Medulla oblongata (tissue), 1 donor: ENCODE data around the gene HSPB3.
"Not testable (repeated sequence)": the region's sequence is repeated elsewhere in the genome, so short reads cannot be mapped to it uniquely, and the experiment has no call there.

Source experiments
- DNase-seq: peaks from one replicate; pipeline ENCODE4 v3.0.0-alpha.2; 2015; ENCODE audit errors: extremely low spot score

HSPB3 gene

DNA sequence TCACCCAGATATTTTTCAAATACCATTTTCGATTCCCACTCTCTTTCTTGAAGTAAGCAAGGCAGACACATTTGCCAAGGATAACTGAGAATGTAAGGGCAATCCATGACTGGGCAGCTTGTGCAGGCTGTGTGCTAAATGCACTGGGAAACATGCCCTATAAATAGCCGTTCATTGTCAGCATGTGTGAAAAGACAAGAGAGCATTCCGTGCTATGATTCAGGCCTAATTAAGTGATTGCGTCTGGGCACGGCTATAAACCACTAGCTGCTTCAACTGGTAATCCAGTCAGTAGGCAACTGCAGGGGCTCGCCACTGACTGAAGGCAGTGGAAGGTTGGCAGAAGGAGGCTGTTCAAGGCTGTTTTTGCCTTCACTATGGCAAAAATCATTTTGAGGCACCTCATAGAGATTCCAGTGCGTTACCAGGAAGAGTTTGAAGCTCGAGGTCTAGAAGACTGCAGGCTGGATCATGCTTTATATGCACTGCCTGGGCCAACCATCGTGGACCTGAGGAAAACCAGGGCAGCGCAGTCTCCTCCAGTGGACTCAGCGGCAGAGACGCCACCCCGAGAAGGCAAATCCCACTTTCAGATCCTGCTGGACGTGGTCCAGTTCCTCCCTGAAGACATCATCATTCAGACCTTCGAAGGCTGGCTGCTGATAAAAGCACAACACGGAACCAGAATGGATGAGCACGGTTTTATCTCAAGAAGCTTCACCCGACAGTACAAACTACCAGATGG is at the start of gene HSPB3:
HSPB3 (plus strand) TSS at position 287 of the 745 bp plus-strand sequence; CDS start at position 378, 91 bp downstream.
- DNase-seq, result no peak

DNA sequence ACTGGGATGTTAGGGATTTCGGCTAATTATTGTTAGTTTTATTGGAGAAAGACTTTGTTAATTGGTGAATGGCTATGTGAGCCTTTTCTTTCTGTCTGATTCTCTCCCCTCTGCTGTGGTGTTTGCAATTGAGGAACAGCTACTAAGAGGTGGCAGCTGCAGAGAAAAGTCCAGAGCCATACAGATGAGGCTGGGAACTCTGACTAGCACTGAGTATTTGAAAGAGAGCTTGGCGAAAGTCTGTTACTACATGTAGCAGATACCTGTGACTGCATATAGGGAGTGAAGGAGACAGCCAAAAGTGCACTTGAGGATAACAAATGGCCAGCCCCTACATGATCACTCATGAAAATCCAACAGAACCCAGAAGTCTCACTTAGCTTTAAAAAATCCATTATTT is 44.3 kb upstream of the HSPB3 start:
- DNase-seq, result no peak

GRCh38 chr5:54412913-54413312 is 42.6 kb upstream of the HSPB3 start:
- no peak for DNase-seq

- no peak for DNase-seq
These were observed 40.4 kb upstream of the HSPB3 start for GRCh38 chr5:54415147-54415546.

- DNase-seq, result no peak
These were observed 39.5 kb upstream of the HSPB3 start for GRCh38 chr5:54415896-54416601.

- DNase-seq, result peak; percentile 70
These were observed 35.7 kb upstream of the HSPB3 start for GRCh38 chr5:54419573-54420423.

- DNase-seq, result not testable (repeated sequence)
These were observed 35.0 kb upstream of the HSPB3 start for GRCh38 chr5:54420511-54420910.

DNA sequence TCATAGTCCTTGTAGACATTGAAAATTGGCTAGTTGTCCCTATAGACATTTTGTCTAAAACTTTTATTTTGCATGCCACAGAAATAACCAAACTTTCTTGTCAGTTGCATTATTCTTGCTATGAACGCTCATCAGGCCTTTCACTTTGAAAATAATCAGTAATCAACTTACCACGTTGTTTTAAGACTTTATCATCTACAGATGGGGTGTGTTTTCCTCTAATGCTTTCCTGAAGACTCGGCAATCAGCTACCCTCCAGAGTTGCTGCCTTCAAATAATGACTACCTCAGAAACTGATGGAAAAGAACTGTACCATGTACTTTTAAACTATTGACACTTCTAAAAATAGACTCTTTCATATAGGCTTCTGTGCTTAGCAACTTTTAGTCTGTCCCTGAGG is 33.5 kb upstream of the HSPB3 start:
- no peak for DNase-seq

DNA sequence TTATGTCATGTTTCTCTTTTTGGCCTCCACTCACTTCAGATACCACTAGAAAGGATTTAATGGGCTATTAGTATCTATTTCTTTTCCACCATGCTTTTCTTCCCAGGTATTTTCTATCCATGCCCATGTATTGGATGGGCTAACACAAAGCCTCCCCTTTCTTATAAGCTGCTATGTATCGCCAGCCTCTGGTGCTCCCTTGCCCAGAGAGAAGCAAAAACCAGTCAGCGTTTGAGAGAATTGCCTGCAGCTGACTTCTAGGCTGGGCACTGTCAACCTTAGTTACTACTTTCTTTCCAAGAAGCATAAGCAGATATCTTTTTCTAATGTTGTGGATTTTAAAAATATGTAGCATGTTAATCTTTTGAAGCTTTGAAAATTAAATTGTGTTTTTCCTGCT is 30.2 kb upstream of the HSPB3 start:
- no peak for DNase-seq

DNA sequence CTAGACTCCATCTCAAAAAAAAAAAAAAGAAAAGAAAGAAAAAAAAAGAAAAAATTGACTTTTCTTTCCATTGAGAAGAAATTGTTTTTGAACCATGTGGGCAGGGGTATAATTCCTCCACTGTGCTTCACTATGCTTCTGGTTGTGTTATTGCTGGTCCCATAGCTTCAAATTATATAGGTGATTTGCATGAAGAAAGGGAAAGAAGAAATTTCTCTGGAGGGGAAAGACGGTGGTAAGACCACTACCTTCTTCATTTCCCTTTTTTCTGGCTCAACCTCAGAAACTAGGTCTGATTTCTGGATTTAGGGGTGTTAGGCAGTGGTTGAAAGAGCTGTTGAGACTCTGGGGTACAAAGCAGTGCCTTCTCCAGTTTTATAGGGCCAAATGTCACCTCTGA is 29.3 kb upstream of the HSPB3 start:
- no peak for DNase-seq

DNA sequence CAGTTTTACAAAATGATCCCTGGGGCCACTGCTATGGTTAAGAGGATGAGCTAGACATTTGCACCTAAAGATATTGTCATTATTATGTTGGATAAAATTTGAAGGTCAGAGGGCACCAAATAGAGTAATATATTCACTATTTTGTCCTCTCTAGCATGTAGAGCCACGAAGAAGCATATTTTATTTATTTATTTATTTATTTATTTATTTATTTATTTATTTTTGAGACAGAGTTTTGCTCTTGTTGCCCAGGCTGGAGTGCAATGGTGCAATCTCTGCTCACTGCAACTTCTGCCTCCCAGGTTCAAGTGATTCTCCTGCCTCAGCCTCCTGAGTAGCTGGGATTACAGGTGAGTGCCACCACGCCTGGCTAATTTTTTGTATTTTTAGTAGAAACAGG is 20.8 kb upstream of the HSPB3 start:
- not testable (repeated sequence) for DNase-seq

DNA sequence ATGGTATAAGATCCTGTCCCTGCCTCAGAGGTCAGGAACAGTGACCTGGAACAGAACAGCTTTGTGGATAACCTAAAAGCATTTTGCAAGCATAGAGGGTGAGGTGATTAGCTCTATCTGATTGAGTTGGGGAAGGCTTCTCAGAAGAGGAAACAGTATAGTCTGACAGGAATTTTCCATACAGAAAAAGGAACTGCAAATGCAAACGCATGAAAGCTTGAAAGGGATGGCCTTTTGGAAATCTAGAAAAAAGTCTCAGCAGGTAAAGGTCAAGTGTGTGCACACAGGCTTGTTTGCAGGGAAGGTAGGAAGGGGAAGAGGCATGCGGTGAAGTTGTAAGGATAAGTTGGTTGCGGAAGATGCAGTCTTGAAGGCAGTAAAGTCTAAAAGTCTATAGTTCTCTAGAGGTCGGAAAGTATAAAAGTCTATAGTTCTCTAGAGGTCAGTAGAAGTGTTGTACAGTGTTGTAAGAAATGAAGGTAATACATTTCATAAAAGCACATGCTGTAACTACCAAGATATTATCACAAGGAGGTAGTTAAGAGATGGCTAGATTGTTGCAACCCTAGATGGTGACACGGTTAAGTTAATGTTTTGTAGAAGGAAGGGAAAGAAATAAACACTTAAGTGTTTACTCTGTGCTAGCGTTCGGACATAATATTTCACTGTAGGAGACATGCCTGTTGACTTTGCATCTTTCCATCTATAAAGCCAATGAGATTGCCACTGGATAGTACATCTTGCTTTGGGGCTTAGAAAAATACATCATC is 16.7 kb upstream of the HSPB3 start:
- DNase-seq, result peak; percentile 46

DNA sequence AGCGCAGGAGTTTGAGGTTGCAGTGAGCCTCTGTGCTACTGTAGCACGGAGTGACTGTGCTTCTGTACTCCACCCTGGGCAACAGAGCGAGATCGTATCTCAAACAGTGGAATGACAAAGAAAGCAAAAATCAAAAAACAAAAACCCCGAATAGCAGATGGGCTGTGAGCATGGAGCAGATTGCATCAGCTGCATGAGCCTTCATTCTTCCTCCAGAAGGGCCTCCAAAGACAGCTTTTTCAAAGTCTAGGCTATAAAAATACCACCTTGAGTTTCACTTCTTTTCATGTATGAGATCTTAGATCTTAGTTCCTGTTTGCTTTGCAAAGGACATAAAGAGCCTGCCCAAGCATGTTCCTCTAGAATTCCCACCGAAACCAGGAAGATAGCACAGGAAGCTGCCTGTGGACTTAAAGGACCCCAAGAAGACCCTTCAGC is 15.0 kb upstream of the HSPB3 start:
- peak; percentile 59 for DNase-seq

DNA sequence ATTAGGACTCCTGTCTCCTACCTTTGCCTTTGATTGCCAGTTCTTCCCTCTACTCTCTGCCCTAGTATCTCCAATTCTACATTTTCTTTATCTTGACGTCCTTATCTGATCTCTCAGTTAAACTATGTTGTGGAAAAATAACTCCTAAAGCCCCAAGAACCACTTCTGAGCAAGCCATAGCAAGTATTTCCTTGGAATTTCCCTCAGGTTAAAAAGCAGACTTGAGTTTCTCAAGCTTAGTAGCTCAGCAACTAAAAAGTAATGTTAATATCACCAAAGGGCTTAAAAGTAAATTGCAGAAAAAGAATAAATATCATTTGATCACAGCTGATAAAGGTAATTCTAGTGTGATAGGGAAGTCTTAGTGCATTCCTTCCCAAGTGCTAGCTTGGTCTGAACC is 13.2 kb upstream of the HSPB3 start:
- no peak for DNase-seq

DNA sequence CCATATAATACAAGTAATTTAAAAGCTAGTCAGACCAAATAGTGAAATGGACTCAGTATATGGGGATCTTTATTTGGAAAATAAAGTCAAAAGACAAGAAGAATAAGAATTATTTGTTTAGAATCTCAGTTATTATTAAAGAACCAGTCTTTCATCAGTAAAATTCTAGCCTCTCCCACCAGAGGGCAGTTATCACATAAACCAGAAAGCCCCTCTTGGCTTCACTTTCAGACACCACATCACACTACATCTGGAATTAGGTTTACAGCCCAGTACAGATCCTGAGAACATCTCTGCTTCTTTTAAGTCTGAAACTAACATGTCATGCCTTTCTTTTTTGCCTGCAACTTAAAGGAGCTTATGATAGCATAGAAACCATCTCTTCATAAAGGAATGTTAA is 12.2 kb upstream of the HSPB3 start:
- peak; percentile 33 for DNase-seq

GRCh38 chr5:54445691-54446378 is 9.7 kb upstream of the HSPB3 start:
- DNase-seq, result no peak

DNA sequence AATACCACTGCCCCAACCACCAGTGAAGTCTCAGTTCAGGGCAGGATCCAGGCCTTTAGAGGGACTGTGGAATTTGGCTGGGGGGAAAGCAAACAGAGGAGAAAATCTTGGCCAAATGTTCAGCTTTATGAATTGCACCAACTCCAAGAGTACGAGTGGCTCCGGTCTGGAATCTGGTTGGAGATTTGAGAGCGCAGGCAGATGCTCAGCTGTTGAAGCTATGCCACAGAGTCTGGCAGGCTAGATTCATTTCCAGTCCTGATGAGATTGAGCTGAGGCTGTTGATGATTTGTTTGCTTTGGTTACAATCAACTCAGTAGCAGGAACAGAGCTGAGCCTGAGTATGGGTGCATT is 9.1 kb upstream of the HSPB3 start:
- DNase-seq, result no peak

DNA sequence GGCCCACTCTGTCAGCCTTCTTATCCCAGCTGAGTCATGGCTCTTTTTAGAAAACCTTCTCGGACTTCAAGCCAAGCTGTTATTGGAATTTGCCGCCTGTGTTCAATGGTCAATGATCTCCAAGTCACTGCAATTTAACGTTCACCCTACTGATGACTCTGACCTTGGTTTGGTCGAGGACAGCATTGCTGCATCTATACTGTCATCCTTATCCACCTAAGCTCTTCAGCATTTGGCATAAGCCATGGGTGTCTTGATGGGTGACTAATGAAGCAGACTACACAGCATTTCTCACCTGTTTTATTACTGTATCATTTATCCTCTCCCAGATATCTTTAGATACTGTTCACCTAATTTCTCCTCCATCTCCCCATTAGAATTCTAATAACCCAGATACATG is 5.6 kb upstream of the HSPB3 start:
- no peak for DNase-seq

GRCh38 chr5:54450542-54450941 is 5.0 kb upstream of the HSPB3 start:
- DNase-seq, result no peak

GRCh38 chr5:54453046-54453445 is 2.5 kb upstream of the HSPB3 start:
- DNase-seq, result no peak

DNA sequence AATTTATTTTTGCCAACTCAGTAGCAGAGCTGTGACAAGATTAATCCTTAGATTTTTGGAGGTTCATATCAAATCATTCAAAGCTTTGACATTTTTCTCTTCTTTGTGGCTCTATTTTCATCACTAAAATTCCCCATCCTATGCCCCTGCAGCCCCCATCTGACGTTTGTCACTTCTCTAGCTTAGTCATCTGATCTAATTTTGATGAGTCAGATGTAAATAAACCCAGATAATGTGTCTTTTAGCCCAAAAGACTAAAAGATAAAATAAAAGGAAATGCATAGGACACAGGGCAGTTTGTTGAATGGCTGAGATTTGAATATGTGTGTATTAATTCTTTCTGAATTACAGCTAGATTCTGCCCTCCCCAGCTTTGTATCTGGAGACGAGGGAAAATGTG is 897 bp upstream of the HSPB3 start:
- DNase-seq, result no peak
